ENCODE measurements around the gene MB. TPM values are rescaled to one million over a fixed set of nuclear protein-coding genes. Genes with fewer than 3 reads are reported as not detected.

Gene MB
- total RNA-seq, 1 donor from 2014 or later = not detected

GRCh38 chr22:35630387-35630793 is 13.3 kb upstream of the MB start:
- no peak for DNase-seq (ENCODE audit: low spot score in 2 of 2, unreplicated experiment in 2 of 2)
- no peak for TF ChIP-seq CTCF (IDR thresholded peaks at IDR 0.05; ENCODE audit: unreplicated experiment)
- Mint-ChIP-seq H3K27ac (no peak overlapping the region), H3K9me3 (peaks cover 3% of the 10 kb centered on the region), H3K4me1 (peaks cover 22% of the 10 kb centered on the region), H3K27me3 (ENCODE audit: low read depth) (no peaks in the 10 kb centered on the region), H3K36me3 (no peaks in the 10 kb centered on the region), H3K4me3 (no peak overlapping the region)

GRCh38 chr22:35629406-35630216 is 12.5 kb upstream of the MB start:
- no peaks in the 10 kb centered on the region for H3K9me3 Mint-ChIP-seq
- H3K4me3 Mint-ChIP-seq = no peak overlapping the region
- H3K36me3 Mint-ChIP-seq = no peaks in the 10 kb centered on the region
- H3K27ac Mint-ChIP-seq = peak overlapping the region; percentile 74
- peaks cover 22% of the 10 kb centered on the region for H3K4me1 Mint-ChIP-seq
- no peak for DNase-seq (ENCODE audit: low spot score in 2 of 2, unreplicated experiment in 2 of 2)
- no peak for TF ChIP-seq CTCF (IDR thresholded peaks at IDR 0.05; ENCODE audit: unreplicated experiment)
- H3K27me3 Mint-ChIP-seq (ENCODE audit: low read depth) = no peaks in the 10 kb centered on the region

- no peak overlapping the region for H3K4me3 Mint-ChIP-seq
- no peaks in the 10 kb centered on the region for H3K9me3 Mint-ChIP-seq
- H3K4me1 Mint-ChIP-seq = peaks cover 22% of the 10 kb centered on the region
- DNase-seq (ENCODE audit: low spot score in 2 of 2, unreplicated experiment in 2 of 2) = no peak
- H3K27me3 Mint-ChIP-seq (ENCODE audit: low read depth) = no peaks in the 10 kb centered on the region
- H3K36me3 Mint-ChIP-seq = no peaks in the 10 kb centered on the region
- H3K27ac Mint-ChIP-seq = no peak overlapping the region
- TF ChIP-seq CTCF (IDR thresholded peaks at IDR 0.05; ENCODE audit: unreplicated experiment) = no peak
Observed at GRCh38 chr22:35628732-35629131, 11.6 kb upstream of the MB start.

- no peaks in the 10 kb centered on the region for H3K27me3 Mint-ChIP-seq (ENCODE audit: low read depth)
- peak overlapping the region; percentile 71 for H3K4me3 Mint-ChIP-seq
- H3K36me3 Mint-ChIP-seq = no peaks in the 10 kb centered on the region
- H3K27ac Mint-ChIP-seq = peak overlapping the region; percentile 64
- H3K9me3 Mint-ChIP-seq = no peaks in the 10 kb centered on the region
- DNase-seq (ENCODE audit: low spot score in 2 of 2, unreplicated experiment in 2 of 2) = peak in 1 of 2 experiments; percentile 48
- peaks cover 27% of the 10 kb centered on the region for H3K4me1 Mint-ChIP-seq
- TF ChIP-seq CTCF (IDR thresholded peaks at IDR 0.05; ENCODE audit: unreplicated experiment) = no peak
Observed at GRCh38 chr22:35627267-35628041, 10.3 kb upstream of the MB start.

GRCh38 chr22:35625763-35626432 is 8.8 kb upstream of the MB start:
- Mint-ChIP-seq H3K4me3 (no peak overlapping the region), H3K9me3 (no peaks in the 10 kb centered on the region), H3K27me3 (ENCODE audit: low read depth) (no peaks in the 10 kb centered on the region), H3K4me1 (peaks cover 28% of the 10 kb centered on the region), H3K36me3 (no peaks in the 10 kb centered on the region), H3K27ac (peak overlapping the region; percentile 1)
- no peak for DNase-seq (ENCODE audit: low spot score in 2 of 2, unreplicated experiment in 2 of 2)
- no peak for TF ChIP-seq CTCF (IDR thresholded peaks at IDR 0.05; ENCODE audit: unreplicated experiment)

Data from mesothelial cell of epicardium (in vitro differentiated cells).